HG03097 (cell line): ENCODE measurements around the gene STOML1.
"Not testable (repeated sequence)": the region's sequence is repeated elsewhere in the genome, so short reads cannot be mapped to it uniquely, and the experiment has no call there.

Experiments used
- ATAC-seq: cut with Tn5 transposase; IDR thresholded peaks from one replicate; pipeline ENCODE4 v1.9.1; 2021; ENCODE audit not compliant: unreplicated experiment, low FRiP score

The STOML1 gene

DNA sequence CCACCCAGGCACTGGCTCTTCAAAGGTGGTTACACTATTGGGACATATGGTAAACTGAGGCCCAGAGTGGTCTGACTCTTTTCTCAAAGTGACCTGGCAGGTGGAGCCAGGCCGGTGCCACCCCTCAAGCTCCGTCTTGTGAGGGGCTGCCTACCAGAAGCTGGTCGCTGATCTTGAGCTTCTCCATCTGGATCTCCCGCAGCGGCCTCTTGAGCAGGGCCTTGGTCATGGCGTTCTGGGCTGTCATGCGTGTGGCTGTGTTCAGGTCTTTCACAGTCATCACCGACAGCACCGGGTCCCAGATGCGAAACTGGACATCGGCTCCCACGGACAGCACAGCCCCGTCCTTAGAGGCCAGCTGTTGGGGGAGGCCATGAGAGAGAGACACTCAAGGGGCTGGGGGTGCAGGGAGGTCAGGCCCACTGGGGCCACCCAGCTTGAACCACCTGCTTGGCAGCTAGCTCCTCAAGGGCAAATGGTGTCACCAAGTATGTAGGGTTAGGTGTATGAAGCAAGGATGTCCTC lies 3.6 kb downstream of the STOML1 start:
- no peak for ATAC-seq

DNA sequence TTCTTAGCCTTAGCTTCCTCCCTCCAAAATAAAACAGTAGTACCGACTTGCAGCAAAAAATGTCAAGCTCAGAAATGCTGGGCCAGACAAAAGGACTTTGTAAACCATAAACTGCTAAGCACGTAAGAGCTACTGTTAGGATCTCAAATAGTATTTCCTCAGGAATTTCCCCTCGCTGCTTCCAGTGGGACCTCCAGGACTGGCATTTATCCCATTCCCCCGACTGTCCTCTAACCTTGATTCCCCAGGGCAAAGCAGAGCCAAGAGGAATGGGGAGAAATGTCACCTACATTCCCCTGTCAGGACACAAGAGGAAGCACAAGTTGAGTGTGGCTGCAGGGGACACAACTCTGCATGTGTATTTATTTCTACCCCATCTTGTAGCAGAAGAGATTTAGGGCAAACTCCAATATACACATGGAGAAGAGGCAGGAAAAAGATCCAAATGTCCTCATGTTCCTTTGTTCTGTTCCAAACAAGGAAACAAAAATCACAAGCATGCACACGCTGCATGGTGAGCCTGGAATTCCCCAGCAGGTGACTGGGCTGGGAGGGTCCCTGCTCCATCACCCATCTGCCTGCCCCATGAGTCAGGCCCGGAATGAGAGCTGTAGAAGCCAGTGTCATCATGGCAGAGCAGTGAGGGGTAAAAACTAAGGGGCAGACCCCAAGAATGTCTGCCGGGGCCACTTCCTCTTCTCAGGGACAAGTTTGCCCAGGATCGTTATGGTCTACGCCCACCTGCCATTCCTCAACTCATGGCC lies 4.2 kb downstream of the STOML1 start:
- ATAC-seq: no peak

DNA sequence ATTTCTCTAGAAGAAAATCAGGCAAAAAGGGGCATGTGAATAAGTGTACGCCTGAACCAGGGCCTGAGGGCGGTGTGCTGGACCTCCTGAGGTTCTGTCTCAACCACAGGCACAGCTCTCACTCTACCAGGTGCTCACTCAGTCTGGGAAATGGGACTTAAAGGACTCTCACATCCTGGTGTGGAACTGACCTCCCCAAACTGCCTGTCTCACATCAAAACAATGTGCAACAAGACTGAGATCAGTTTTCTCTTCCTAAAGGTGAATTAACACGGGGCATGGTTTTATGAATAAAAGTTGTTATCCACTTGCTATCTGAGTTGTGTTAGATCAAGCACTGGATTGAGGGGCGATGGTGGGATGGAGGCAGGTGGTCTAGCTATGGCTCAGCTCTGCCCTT lies 4.8 kb downstream of the STOML1 start:
- ATAC-seq: no peak

DNA sequence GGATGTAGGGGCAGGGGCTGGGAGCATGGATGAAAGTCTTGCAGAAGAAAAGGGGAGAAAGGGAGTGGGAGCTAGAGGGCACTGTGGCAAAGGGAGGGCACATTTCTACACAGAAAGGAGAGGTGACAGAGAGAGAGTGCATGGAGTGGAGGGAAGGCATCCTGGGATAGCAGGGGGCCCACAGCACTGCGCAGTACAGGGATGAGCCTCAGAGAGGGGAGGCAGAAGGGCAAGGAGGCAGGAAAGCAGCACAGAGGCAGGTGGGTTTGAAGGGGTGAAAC lies 5.4 kb downstream of the STOML1 start:
- no peak for ATAC-seq

DNA sequence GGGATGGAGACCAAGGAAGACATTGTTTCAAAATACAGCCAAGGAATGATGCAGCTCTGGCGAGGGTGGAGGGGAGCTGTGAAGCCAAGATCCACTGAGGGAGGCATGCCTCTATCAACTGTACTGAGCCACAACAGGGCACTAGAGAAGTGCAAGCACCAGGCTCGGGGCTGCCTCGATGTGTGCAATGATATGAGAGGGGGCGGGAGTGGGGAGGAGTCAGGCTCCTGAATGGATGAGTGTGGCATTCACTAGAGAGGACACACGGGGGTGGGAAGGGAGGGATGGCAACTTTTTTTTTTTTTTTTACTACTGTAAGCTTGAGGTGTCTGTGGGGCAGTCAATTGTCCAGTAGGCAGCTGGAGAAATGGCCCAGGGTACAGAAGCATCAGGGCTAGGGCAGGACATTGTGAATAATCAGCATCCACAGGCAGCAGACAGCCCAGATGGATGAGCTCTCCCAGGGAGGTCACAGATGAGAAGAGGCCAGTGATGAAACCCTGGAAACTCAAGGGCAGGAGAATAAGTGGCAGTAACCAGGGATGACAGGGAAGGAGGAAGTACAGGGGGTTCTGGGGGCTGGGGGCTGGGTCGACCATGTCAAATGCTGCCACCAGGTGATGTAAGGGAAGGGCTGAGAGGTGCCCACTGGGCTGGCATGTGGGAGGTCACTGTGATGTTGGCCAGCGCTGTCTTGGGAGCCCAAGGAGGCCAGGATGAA lies 5.9 kb downstream of the STOML1 start:
- ATAC-seq: no peak

DNA sequence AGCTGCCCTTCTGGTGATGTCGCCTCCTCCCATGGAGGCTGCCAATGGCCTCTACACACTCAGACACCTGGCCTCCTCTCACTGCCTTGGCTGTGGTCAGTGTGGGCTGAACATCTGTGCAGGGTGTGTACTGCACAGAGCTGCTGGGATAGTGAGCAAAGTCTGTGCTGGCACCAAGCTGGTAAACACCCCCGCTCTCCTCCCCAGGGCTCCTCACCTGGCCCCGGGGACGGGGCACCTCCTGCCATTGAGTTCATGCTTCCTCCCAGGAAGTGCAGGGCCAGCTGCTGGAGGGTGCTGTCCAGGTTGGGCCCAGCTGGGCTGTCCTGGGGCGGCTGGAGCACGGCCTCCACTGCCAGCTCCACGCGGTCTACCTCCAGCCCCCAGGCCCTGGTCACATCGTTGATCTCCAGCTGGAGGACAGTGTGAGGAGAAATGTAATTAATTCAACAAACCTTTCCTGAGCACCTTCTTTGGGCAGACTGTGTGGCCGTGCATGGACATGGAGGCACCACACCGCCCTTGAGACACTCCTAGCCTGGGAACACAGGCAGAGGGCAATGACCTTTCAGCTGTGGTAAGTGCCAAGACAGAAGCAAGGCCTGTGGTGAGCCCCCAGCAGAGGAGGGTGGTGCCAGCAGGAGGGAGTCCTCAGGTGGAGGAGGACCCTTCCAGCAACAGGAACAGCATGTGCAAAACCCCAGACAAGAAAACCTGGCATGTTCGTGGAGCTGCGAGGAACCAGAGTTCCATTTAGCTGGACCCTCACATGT lies 6.8 kb downstream of the STOML1 start:
- ATAC-seq: no peak

DNA sequence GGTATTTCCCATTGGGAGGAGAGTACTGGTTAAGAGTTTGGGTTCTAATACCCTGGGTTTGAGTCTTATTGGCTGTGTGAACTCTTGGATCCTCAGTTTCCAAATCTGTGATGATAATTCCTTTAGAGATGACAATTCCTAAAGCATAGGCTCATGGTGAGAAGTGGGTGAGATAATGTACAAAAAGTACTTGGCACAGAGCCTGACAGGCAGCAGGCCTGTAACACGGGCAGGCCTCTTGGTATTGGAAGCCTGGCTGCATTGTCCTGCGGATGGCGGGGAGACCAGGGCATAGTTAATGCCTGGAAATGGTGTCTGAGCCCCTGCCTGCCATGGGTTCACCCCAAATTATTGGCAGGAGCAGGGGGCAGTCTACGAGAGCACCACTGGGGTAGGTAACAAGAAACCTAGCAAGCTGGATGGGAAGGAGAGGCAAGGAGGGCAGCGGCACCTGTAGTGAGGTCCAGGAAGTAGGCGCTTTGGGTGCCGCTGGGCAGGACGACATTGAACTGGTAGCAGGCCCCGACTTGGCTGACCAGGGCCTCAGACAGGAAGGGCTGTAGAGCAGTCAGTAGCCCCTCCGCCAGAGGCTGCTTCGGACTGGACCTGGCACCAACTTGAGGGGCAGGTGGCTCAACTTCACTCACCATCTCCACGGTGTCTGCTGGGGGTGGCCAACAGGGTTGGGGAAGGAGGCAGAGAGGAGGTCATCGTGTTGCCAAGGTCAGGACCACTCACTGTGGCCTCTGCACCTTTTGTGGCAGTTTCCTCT lies 7.7 kb downstream of the STOML1 start:
- no peak for ATAC-seq

DNA sequence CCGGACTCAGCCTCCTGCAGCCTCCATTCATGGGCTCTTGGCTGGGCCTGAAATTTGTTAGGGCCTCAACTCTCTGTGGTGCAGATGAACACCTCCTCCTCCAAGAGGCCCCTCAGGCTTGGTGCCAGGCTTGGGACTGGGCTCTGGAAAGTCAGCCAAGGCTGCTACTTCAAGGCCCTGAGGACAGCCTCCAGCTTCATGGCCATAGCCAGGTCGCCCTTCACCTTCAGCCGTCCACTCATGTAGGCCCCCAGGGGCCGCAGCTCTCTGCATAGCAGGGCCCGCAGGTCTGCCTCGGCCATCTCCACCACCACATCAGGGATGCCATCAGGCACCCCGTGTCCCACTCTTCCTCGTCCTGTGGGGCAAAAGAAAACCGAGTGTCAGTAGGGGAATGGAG lies 8.3 kb downstream of the STOML1 start:
- no peak for ATAC-seq

DNA sequence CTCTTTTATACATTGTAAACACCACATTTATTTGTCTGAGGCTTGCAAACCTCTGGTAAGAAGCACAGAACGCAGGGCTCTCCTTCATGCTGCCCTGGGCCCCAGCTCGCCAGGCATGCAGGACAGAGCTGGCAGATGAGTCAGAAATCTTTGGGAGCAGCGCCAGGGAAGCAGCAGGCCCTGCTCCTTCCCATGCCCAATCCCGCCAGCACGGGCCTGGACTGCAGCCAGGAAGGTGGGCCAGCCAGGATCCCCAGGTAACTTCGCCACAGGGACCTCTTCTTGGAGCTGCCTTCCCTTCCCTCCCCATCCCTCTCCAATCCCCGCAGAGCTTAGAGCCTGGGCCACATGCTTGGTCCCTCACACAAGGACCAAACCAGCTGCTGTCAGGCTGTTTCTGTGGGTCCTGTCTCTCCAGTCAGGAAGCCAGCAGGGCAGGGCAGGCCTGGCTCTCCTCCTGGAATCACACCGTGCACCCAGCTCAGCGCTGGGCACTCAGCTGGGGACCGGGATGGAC lies 8.8 kb downstream of the STOML1 start:
- ATAC-seq: no peak

DNA sequence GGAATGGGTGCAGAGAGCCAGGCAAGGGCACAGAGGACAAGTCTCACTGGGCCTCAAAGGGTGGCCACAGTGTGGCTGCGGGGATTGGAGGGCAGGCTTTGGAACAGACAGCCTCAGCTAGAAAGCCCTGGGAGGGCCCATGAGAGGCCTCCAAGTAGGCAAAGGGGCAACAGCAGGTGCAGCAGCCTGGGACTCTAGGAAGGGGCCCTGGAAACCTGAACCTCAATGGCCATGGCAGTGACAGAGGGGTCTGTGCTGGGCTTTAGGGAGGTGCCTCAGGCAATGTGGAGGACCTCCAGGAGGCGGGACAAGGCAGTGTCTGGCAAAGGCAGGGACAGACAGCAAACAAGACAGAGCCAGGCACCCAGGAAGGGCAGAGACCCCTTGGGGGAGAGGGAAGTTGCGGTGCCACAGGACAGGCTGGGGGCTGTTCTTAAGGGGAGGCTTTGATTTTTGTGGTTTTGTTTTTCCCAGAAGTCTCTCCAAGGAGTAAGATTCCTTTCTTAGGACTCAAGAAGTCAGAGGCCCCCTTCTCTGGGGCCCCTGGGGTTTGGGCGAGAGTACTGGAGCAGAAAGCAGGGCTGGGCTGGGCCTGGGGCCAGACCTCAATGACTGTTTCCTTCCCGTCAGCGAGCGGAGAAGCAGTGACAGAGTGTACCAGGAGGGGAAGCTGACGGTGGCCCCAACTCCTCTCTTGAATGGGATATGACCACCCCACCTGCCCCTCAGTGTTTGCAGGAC lies 9.7 kb downstream of the STOML1 start:
- ATAC-seq: no peak

DNA sequence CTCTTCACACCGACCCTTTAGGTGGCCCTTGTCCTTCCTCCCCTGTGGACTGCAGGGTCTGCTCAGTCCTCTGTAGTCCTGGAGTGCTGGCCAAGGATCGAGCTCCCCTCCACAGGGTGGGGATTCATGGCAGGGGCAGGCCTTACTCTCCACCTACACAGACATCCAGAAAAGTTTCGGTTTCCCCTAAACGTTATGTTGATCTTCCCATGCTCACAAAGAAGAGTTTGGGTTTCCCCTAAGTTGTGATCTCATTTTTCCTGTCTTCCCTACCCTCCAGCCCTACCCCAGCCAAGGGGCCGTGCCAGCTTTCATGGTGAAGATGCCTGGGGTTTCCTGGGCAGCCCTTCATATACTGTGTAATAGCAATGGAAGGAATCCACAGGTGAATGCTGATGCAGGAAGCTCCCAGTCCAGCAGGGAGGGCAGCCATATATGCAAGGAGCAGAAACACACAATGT lies 10.3 kb downstream of the STOML1 start:
- no peak for ATAC-seq

DNA sequence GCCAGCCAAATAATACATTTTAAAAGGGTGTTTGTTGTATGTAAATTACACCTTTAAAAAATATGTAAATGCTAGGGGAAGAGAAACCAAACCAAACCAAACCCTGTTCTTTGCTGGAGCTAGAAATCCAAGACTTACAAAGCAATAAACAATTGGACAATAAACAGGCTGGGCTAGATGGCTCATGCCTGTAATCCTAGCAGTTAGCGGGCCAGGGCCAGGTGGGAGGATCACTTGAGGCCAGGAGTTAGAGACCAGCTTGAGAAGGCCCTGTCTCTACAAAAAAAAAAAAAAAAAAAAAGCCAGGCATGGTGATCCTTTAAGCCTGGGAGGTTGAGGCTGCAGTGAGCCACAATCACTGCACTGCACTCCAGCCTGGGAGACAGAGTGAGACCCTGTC lies 12.5 kb downstream of the STOML1 start:
- ATAC-seq: no peak

DNA sequence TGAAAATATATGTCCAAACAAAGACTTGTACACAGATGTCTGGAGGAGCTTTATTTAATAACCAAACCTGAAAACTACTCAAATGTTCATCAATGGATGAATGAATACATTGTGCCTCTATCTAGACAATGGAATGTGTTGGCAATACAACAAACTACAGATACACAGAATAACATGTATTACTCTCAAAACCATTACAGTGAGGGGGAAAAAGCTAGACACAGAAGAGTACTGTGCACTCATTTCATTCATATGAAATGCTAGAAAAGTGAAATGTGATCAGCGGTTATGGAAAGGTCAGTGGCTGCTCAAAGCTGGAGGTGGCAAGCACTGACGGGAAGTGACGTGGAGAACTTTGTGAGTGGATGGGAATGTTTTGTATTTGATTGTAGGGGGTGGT lies 13.2 kb downstream of the STOML1 start:
- ATAC-seq: no peak

DNA sequence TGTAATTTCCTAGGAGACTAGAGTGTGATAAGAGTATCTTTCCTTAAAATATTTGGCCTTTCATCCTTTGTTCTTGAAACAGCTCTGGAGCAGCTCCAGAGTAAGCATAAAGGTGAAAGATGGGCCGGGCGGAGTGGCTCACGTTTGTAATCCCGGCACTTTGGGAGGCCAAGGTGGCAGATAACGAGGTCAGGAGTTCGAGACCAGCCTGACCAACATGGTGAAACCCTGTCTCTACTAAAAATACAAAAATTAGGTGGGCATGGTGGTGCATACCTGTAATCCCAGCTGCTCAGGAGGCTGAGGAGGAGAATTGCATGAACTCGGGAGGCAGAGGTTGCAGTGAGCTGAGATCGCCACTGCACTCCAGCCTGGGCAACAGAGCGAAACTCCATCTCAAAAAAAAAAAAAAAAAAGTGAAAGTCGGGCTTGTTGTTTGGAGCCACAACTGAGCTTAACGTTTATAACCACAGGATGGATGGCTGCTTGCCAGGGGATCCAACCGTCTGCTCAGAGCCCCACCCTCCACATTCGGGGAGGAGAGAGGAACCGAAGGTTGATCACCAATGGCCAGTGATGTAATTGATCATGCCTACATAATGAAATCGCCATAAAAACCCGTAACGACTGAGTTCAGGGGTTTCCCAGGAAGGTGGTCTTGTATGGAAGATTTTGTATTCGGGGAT lies 16.5 kb downstream of the STOML1 start:
- ATAC-seq: not testable (repeated sequence)

DNA sequence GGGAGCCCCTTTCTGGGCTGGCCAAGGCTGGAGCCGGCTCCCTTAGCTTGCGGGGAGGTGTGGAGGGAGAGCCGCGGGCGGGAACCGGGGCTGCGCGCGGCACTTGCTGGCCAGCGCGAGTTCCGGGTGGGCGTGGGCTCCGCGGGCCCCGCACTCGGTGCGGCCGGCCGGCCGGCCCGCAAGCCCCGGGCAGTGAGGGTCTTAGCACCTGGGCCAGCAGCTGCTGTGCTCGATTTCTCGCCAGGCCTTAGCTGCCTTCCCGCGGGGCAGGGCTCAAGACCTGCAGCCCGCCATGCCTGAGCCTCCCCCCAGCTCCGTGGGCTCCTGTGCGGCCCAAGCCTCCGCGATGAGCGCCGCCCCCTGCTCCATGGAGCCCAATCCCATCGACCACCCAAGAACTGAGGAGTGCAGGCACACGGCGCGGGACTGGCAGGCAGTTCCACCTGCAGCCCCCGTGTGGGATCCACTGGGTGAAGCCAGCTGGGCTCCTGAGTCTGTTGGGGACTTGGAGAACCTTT lies 18.4 kb downstream of the STOML1 start:
- not testable (repeated sequence) for ATAC-seq

DNA sequence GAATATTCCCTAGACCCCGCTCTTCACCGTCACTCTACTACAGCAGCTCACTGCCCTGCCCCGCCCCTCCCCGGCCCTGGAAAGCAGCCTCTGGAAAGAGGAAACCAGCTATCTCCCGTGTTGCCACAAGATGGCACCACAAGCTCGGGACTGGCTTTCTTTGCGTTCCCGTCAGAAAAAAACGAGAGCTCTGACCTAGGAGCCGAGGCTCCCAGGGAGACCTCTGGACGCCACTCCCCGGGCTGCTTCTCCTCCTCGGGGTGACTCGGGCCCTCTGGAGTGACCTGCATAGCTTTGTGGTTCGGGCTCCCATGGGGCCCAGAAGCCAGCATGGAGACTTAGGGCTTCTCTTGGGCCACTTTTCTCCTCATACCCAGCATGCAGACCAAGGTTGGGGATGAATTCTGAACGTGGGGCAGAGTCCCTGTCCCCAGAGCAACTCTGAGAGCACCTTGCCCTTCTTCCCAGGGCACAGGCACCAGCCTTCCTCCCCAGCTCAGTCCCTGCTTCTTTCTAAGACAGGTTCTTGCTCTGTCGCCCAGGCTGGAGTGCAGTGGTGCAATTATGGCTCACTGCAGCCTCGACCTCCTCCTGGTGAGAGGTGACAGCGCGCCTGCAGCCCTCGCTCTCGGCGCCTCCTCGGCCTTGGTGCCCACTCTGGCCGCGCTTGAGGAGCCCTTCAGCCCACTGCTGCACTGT lies 19.0 kb downstream of the STOML1 start:
- ATAC-seq: no peak

DNA sequence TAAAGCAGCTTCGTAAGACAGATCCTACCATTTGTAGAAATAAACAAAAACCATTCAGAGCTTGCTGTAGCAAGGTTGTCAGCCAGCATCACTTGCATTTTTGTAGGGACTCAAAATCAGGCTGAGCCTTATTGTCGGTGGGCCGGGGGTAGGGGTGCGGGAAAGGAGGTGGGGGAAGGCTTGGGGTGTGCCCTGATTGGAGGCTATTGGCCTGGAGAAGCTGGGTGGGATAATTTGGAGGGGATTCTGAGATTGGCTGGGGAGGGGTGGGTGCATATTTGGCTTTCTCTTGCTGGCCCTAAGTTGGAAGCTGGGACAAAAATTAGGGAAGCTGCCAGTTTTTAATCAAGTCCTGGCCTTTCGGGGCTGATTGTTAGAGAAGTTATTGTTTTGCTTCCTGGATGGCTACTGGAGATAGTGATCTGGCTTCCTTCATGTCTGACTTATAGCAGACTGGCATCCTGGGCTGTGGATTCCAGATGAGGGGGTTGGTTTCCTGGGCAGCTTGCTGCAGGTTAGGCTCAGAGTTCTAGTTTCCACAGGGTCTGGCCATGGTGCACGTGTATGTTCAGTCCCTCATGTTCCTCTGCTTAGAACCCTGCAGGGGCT lies 22.8 kb downstream of the STOML1 start:
- ATAC-seq: no peak

DNA sequence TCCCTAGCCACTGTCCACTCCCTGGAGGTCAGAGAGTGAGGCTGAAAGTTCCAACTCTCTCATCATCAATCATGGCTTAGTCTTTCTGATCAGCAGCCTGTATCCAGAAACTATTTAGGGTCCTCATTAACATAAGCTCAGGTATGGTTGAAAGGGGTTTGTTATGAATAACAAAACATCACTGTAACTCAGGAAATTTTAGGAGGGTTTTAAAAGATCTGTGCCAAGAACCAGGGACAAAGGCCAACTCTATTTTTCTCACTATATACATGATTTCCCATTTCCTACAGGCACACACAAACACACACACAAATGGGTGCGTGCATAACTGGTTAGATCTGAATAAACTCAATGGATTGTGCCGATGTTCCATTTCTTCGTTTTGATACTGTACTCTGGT lies 23.6 kb downstream of the STOML1 start:
- no peak for ATAC-seq
